Measurements from ENCODE around the gene PTPRCAP. TPM values are rescaled to one million over a fixed set of nuclear protein-coding genes. Genes with fewer than 3 reads are reported as not detected.

Gene PTPRCAP
- polyA plus RNA-seq, 1 donor (not counting 4 experiments of a cell fraction or from before 2014, with no cell fraction given), result not detected

DNA sequence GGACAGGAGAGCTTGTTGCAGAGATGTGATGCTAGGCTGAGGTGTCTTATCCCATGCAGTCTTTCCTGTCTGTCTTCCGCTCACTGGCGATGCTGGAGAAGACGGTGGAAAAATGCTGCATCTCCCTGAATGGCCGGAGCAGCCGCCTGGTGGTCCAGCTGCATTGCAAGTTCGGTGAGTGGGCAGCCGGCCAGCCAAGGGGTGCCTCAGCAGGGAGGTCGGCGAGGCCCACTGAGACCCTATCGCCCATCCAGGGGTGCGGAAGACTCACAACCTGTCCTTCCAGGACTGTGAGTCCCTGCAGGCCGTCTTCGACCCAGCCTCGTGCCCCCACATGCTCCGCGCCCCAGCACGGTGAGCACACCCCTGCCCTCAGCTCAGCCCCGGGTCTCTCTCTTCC is 44.0 kb downstream of the PTPRCAP start:
- DNase-seq (ENCODE audit: low read depth, low spot score) (no peak), FAIRE-seq (no peak)
- Histone ChIP-seq H2AFZ (ENCODE audit: control insufficient read depth, low read length) (no peak overlapping the region), H3K4me2 (ENCODE audit: control insufficient read depth, extremely low read depth, insufficient read depth, low read depth, low read length) (no peak overlapping the region), H3K9ac (ENCODE audit: control insufficient read depth, extremely low read depth, insufficient read depth, low read length) (no peak overlapping the region), H3K4me1 (ENCODE audit: control insufficient read depth, extremely low read depth, insufficient read depth, low read length) (peaks cover 11% of the 10 kb centered on the region), H3K4me3 (ENCODE audit: control insufficient read depth in 2 of 3, extremely low read depth in 1 of 3, insufficient read depth in 2 of 3, low read depth in 1 of 3, low read length in 3 of 3) (no peak overlapping the region), H3K27ac (ENCODE audit: control insufficient read depth, insufficient read depth, low read length) (no peak overlapping the region), H3K36me3 (ENCODE audit: control insufficient read depth in 2 of 2, extremely low read depth in 1 of 2, insufficient read depth in 2 of 2, low read length in 2 of 2) (peaks cover 18 to 26% of the 10 kb centered on the region in 2 experiments), H3K27me3 (ENCODE audit: control insufficient read depth, extremely low read depth, insufficient read depth, low read length) (no peaks in the 10 kb centered on the region), H3K79me2 (ENCODE audit: control insufficient read depth, insufficient read depth, low read length) (peaks cover 10% of the 10 kb centered on the region), H3K9me1 (ENCODE audit: control insufficient read depth, extremely low read depth, insufficient read depth, low read length) (no peaks in the 10 kb centered on the region), H3K9me3 (ENCODE audit: control insufficient read depth, low read depth, low read length) (no peaks in the 10 kb centered on the region), H4K20me1 (ENCODE audit: control insufficient read depth, extremely low read depth, insufficient read depth, low read length) (no peaks in the 10 kb centered on the region)
- TF ChIP-seq, protein P1, sequence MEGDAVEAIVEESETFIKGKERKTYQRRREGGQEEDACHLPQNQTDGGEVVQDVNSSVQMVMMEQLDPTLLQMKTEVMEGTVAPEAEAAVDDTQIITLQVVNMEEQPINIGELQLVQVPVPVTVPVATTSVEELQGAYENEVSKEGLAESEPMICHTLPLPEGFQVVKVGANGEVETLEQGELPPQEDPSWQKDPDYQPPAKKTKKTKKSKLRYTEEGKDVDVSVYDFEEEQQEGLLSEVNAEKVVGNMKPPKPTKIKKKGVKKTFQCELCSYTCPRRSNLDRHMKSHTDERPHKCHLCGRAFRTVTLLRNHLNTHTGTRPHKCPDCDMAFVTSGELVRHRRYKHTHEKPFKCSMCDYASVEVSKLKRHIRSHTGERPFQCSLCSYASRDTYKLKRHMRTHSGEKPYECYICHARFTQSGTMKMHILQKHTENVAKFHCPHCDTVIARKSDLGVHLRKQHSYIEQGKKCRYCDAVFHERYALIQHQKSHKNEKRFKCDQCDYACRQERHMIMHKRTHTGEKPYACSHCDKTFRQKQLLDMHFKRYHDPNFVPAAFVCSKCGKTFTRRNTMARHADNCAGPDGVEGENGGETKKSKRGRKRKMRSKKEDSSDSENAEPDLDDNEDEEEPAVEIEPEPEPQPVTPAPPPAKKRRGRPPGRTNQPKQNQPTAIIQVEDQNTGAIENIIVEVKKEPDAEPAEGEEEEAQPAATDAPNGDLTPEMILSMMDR (optimal IDR thresholded peaks at IDR 0.05 in 1 of 3, IDR thresholded peaks at IDR 0.05 in 1 of 3, conservative IDR thresholded peaks at IDR 0.05 in 1 of 3; ENCODE audit: extremely low read depth in 1 of 3, insufficient read depth in 2 of 3, low read length in 3 of 3), result no peak
- no peak for TF ChIP-seq EZH2 (IDR thresholded peaks at IDR 0.05; ENCODE audit: low read length)
- dilution Hi-C loops (cut with MboI; ENCODE audit: extremely low pct_ligation_motif_present, low sequenced_read_pairs), result no loop called here

DNA sequence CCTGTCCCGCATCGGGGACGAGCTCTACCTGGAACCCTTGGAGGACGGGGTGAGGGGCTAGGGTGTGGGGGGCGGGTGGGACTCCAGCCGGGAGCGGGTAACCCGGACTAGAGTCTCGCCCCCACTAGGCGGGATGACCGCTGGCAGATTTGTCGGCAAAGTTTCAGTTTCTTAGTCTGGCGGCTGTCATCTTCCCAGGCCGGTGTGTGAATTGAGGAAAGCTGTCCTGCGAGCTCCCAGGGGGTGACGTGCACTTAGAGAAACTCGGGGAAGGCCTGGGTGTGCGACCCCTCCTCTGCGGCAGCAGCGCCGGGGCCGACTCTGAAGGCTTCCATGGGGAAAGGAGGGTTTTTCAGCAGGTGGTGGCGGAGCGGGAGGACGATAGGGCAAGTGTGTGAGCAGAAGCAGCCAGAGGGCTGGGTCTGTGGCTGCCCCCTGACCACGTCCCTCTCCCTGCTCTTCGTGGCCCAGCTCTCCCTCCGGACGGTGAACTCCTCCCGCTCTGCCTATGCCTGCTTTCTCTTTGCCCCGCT is 45.2 kb downstream of the PTPRCAP start:
- H3K36me3 ChIP-seq (ENCODE audit: control insufficient read depth in 2 of 2, extremely low read depth in 1 of 2, insufficient read depth in 2 of 2, low read length in 2 of 2), result peaks cover 8 to 15% of the 10 kb centered on the region in 2 experiments
- peak overlapping the region; percentile 100 for H3K4me2 ChIP-seq (ENCODE audit: control insufficient read depth, extremely low read depth, insufficient read depth, low read depth, low read length)
- H3K9ac ChIP-seq (ENCODE audit: control insufficient read depth, extremely low read depth, insufficient read depth, low read length), result peak overlapping the region; percentile 80
- H3K27me3 ChIP-seq (ENCODE audit: control insufficient read depth, extremely low read depth, insufficient read depth, low read length), result no peaks in the 10 kb centered on the region
- H3K9me3 ChIP-seq (ENCODE audit: control insufficient read depth, low read depth, low read length), result no peaks in the 10 kb centered on the region
- TF ChIP-seq, protein P1 (optimal IDR thresholded peaks at IDR 0.05 in 1 of 3, IDR thresholded peaks at IDR 0.05 in 1 of 3, conservative IDR thresholded peaks at IDR 0.05 in 1 of 3; ENCODE audit: extremely low read depth in 1 of 3, insufficient read depth in 2 of 3, low read length in 3 of 3), result no peak
- no peak for TF ChIP-seq EZH2 (IDR thresholded peaks at IDR 0.05; ENCODE audit: low read length)
- H3K4me1 ChIP-seq (ENCODE audit: control insufficient read depth, extremely low read depth, insufficient read depth, low read length), result peaks cover 11% of the 10 kb centered on the region
- H3K4me3 ChIP-seq (ENCODE audit: control insufficient read depth in 2 of 3, extremely low read depth in 1 of 3, insufficient read depth in 2 of 3, low read depth in 1 of 3, low read length in 3 of 3), result peak overlapping the region; percentile 80 to 97 (median 89)
- peaks cover 10% of the 10 kb centered on the region for H3K79me2 ChIP-seq (ENCODE audit: control insufficient read depth, insufficient read depth, low read length)
- FAIRE-seq (no peak), DNase-seq (ENCODE audit: low read depth, low spot score) (no peak)
- peak overlapping the region; percentile 95 for H2AFZ ChIP-seq (ENCODE audit: control insufficient read depth, low read length)
- dilution Hi-C loops (cut with MboI; ENCODE audit: extremely low pct_ligation_motif_present, low sequenced_read_pairs), result no loop called here
- H4K20me1 ChIP-seq (ENCODE audit: control insufficient read depth, extremely low read depth, insufficient read depth, low read length), result no peaks in the 10 kb centered on the region
- H3K9me1 ChIP-seq (ENCODE audit: control insufficient read depth, extremely low read depth, insufficient read depth, low read length), result no peaks in the 10 kb centered on the region
- peak overlapping the region; percentile 54 for H3K27ac ChIP-seq (ENCODE audit: control insufficient read depth, insufficient read depth, low read length)

Measured in keratinocyte (primary cell).